LoVo (cell line): ENCODE data around the gene MPND.

ENCODE experiments used
- DNase-seq: peaks from one replicate; pipeline ENCODE4 v3.0.0-alpha.2; 2016; ENCODE audit warnings: low spot score

The MPND gene

GRCh38 chr19:4379383-4380253 is 36.3 kb downstream of the MPND start:
- peak; percentile 61 for DNase-seq

- no peak for DNase-seq
Observed at GRCh38 chr19:4380254-4380727, 36.9 kb downstream of the MPND start.

- DNase-seq: no peak
Observed at GRCh38 chr19:4385291-4386040, 42.1 kb downstream of the MPND start.

GRCh38 chr19:4386041-4386782 is 42.9 kb downstream of the MPND start:
- DNase-seq: no peak

- no peak for DNase-seq
Observed at GRCh38 chr19:4388337-4389063, 45.1 kb downstream of the MPND start.

- DNase-seq: no peak
Observed at GRCh38 chr19:4389064-4389375, 45.7 kb downstream of the MPND start.

GRCh38 chr19:4389511-4390016 is 46.2 kb downstream of the MPND start:
- no peak for DNase-seq

- no peak for DNase-seq
Observed at GRCh38 chr19:4390017-4390566, 46.7 kb downstream of the MPND start.

- DNase-seq: no peak
Observed at GRCh38 chr19:4390567-4391305, 47.4 kb downstream of the MPND start.

GRCh38 chr19:4391306-4391693 is 47.9 kb downstream of the MPND start:
- DNase-seq: no peak

GRCh38 chr19:4391701-4392483 is 48.5 kb downstream of the MPND start:
- DNase-seq: no peak

- no peak for DNase-seq
Observed at GRCh38 chr19:4393947-4394590, 50.7 kb downstream of the MPND start.

- DNase-seq: no peak
Observed at GRCh38 chr19:4396949-4397783, 53.8 kb downstream of the MPND start.

- DNase-seq: no peak
Observed at GRCh38 chr19:4399812-4400134, 56.4 kb downstream of the MPND start.

- peak; percentile 94 for DNase-seq
Observed at GRCh38 chr19:4400135-4400936, 57.0 kb downstream of the MPND start, which contains the start of gene SH3GL1. TSS of gene SH3GL1 (minus strand) at chr19:4400547. CDS start at chr19:4400368, 179 bp downstream.

- no peak for DNase-seq
Observed at GRCh38 chr19:4401769-4402170, 58.4 kb downstream of the MPND start.

GRCh38 chr19:4402171-4403004 is 59.0 kb downstream of the MPND start, which contains the start of gene CHAF1A:
TSS of gene CHAF1A (plus strand) at chr19:4402640. CDS start at chr19:4402763, 123 bp downstream.
- DNase-seq: peak; percentile 99
